Colonic mucosa (tissue), 4 donors: Measurements from ENCODE around the gene SIX3. TPM values are rescaled to one million over a fixed set of nuclear protein-coding genes. Genes with fewer than 3 reads are reported as not detected.

ENCODE experiments used
- DNase-seq: peaks from one replicate; pipeline ENCODE4 v3.0.0-alpha.2; 2020
- H3K27ac ChIP-seq: fragments of 200-600 bp; one replicate; pipeline ENCODE4 v1.8.0; 2021
- H3K27me3 ChIP-seq: fragments of 200-600 bp; one replicate; pipeline ENCODE4 v1.8.0; 2021
- H3K36me3 ChIP-seq: fragments of 200-600 bp; one replicate; pipeline ENCODE4 v1.8.0; 2021
- H3K4me1 ChIP-seq: fragments of 200-600 bp; one replicate; pipeline ENCODE4 v1.8.0; 2021; ENCODE audit warnings: mild to moderate bottlenecking
- H3K4me3 ChIP-seq: fragments of 200-600 bp; one replicate; pipeline ENCODE4 v1.8.0; 2021
- H3K9ac ChIP-seq, 2 donors: one replicate each; pipeline ENCODE4 v1.7.0; 2013; ENCODE audit warnings: control low read depth in 2 of 2, low read depth in 2 of 2, low read length in 2 of 2
- H3K9me3 ChIP-seq: fragments of 200-600 bp; one replicate; pipeline ENCODE4 v1.8.0; 2021
- intact Hi-C: fragments of 100-400 bp; cut with DNase I; formaldehyde crosslinking; loops from one replicate; pipeline ENCODE4 v1.14.1; 2022
- total RNA-seq, 2 donors: library from RNA; stranded (reverse); fragmentation: NEBNext Ultra II Directional in 1 of 2; extraction: Animal tissue kit (Norgen Biotek cat#: 25700) in 1 of 2; gene quantifications; one replicate each; pipeline ENCODE4 v1.2.1, GENCODE V29; 2021
- TF ChIP-seq, protein P1 (sequence below): fragments of 200-600 bp; IDR thresholded peaks from one replicate; pipeline ENCODE4 v1.8.0; 2022; ENCODE audit warnings: antibody characterized with exemption, mild to moderate bottlenecking
- donor health status: healthy.
- donor health status: DM: no; HTN: no; CAD: no.
- donor health status: DM: no; HTN: no; CAD: no.

The SIX3 gene
- total RNA-seq, 2 donors from 2014 or later, result not detected

DNA sequence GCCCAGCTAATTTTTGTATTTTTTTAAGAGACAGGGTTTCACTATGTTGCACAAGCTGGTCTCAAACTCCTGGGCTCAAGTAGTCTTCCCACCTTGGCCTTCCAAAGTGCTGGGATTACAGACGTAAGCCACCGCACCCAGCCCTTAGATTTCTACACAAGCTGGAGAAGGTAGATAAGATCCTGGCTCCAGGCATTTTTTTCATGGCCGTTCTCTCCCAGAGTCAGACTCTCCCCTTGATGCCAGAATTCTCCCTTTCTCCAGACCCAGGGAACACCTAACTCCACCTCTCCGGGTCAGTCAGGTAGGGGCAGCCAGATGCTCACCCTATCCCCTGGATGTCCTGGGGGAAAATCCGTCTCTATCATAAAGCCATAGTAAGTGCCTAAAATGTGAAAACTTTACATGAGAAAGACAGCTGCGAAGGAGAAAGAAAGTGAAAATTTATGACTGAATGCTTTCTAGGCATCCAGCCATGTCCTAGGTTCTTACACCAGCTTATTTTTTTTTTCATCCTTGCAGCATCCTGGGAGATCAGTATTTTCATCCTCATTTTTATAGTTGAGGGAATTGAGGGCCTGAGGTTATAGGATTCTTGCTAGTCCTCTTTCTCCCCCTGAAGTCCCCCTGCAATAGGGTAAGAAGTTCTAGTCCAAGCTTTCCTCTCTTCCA, 16.3 kb downstream of the SIX3 start:
- Histone ChIP-seq H3K9ac (no peak overlapping the region), H3K27ac (no peak overlapping the region), H3K9me3 (no peaks in the 10 kb centered on the region), H3K27me3 (peaks cover 32% of the 10 kb centered on the region), H3K4me3 (no peak overlapping the region), H3K36me3 (no peaks in the 10 kb centered on the region), H3K4me1 (peaks cover 6% of the 10 kb centered on the region)
- TF ChIP-seq, protein P1, sequence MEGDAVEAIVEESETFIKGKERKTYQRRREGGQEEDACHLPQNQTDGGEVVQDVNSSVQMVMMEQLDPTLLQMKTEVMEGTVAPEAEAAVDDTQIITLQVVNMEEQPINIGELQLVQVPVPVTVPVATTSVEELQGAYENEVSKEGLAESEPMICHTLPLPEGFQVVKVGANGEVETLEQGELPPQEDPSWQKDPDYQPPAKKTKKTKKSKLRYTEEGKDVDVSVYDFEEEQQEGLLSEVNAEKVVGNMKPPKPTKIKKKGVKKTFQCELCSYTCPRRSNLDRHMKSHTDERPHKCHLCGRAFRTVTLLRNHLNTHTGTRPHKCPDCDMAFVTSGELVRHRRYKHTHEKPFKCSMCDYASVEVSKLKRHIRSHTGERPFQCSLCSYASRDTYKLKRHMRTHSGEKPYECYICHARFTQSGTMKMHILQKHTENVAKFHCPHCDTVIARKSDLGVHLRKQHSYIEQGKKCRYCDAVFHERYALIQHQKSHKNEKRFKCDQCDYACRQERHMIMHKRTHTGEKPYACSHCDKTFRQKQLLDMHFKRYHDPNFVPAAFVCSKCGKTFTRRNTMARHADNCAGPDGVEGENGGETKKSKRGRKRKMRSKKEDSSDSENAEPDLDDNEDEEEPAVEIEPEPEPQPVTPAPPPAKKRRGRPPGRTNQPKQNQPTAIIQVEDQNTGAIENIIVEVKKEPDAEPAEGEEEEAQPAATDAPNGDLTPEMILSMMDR, result no peak
- no peak for DNase-seq
- intact Hi-C loops, result loop anchor here (5.0 to 10.0 kb wide), 2 partner anchors 393 to 565 kb away; no protein-coding TSS in a partner anchor

DNA sequence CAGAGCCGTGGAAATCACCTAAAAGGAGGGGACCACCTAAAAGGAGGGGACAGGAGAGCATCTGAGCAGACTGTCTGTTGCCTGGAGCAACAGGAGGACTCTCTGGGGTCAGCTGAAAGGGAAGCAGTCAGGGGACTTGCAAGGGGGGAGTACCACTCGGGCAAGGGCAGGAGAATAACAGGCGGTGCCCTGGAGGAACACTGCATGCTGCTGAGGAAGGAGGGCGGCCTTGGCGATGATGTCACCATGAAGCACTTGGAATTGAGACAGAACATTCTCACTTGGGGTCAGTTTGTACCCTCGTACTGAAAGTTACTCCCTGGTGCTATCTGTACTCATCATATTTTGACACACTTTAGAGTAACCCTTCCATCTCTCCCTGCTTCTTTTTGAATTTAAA, 18.4 kb downstream of the SIX3 start:
- no peaks in the 10 kb centered on the region for H3K9me3 ChIP-seq
- no peaks in the 10 kb centered on the region for H3K36me3 ChIP-seq
- peaks cover 11% of the 10 kb centered on the region for H3K27me3 ChIP-seq
- intact Hi-C loops, result loop anchor here (5.0 to 10.0 kb wide), 2 partner anchors 395 to 568 kb away; no protein-coding TSS in a partner anchor
- no peak for DNase-seq
- no peak overlapping the region for H3K4me3 ChIP-seq
- H3K4me1 ChIP-seq, result peaks cover 6% of the 10 kb centered on the region
- TF ChIP-seq, protein P1, result no peak
- H3K9ac ChIP-seq, result no peak overlapping the region
- H3K27ac ChIP-seq, result no peak overlapping the region

DNA sequence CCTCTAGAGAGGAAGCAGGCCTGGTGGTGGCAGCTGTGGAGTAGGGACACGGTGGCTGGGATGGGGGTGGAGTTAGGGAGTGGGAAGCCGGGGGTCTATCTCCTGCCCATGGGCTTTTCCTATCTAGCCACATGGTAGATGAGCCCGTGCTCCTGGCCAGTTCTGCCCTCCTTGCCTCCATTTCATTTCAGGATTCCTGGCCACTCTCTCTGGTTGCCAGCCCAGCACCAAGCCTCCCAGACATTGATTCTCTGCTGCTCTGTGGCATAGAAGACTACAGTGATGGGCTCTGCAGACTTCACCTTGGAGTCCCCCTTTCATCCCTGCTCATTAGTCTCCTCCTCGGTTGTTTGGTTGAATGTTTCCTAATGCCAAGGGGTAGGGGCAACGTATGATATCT, 19.4 kb downstream of the SIX3 start:
- no peak overlapping the region for H3K9ac ChIP-seq
- H3K27me3 ChIP-seq, result peaks cover 4% of the 10 kb centered on the region
- H3K4me1 ChIP-seq, result no peaks in the 10 kb centered on the region
- intact Hi-C loops, result no loop called here
- no peak for DNase-seq
- TF ChIP-seq, protein P1, result no peak
- no peaks in the 10 kb centered on the region for H3K36me3 ChIP-seq
- no peak overlapping the region for H3K4me3 ChIP-seq
- H3K9me3 ChIP-seq, result no peaks in the 10 kb centered on the region
- H3K27ac ChIP-seq, result no peak overlapping the region

DNA sequence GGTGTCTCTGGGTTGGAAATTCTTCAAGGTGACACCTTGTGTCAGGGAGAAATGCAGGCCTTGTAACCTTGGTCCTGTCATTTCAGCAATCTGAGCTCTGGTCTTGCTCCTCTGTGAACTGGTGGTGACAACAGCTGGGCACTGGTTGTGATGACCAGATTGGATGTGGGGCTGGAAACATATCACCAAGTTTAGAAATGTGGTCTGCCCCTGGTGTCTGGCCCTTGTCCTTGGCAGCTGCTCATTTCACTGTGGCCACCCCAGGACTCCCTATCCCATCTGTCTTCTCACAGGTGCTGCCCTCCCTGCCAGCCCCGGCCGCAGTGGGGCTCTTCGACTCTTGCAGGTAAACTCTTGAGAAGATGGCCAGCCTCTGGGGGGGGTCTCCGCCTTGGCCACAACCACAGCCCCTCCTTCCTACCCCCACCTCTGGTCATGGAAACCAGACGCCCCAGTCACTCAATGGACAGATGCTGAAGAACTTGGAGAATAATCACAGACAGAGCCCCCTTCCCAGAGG, 20.7 kb downstream of the SIX3 start:
- no peak overlapping the region for H3K9ac ChIP-seq
- peaks cover 4% of the 10 kb centered on the region for H3K27me3 ChIP-seq
- no peak overlapping the region for H3K27ac ChIP-seq
- TF ChIP-seq, protein P1, result no peak
- H3K36me3 ChIP-seq, result no peaks in the 10 kb centered on the region
- H3K4me3 ChIP-seq, result no peak overlapping the region
- no peak for DNase-seq
- H3K9me3 ChIP-seq, result no peaks in the 10 kb centered on the region
- intact Hi-C loops, result no loop called here
- H3K4me1 ChIP-seq, result no peaks in the 10 kb centered on the region

DNA sequence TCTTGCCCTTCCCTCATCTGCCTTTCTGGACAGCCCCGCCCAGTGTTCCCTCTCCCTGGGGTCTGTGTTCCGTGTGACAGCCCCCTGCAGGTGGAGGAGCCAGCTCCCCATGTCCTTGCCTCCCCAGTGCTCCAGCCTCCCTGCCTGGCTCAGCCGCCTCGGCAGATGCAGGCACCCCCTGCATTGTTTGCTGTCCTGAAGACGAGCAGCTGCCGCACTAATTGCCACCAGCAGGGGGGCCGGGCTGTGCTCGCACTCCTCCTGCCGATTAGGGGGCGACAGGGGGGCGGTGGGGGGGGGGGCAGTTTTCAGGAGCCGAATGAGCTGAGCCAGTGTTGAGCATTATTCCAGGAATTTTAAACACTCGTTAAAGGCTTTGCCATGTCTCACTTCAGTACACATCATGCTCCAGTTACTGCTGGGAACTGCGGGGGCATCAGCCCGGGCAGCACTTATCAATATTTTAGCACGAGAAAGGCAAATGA, 23.3 kb downstream of the SIX3 start:
- Histone ChIP-seq H3K27me3 (no peaks in the 10 kb centered on the region), H3K4me1 (no peaks in the 10 kb centered on the region), H3K9ac (no peak overlapping the region), H3K36me3 (no peaks in the 10 kb centered on the region), H3K9me3 (no peaks in the 10 kb centered on the region), H3K4me3 (no peak overlapping the region), H3K27ac (no peak overlapping the region)
- intact Hi-C loops, result no loop called here
- TF ChIP-seq, protein P1, result no peak
- no peak for DNase-seq
